Gastrocnemius medialis (tissue), 4 donors: ENCODE measurements around the gene CCDC91. TPM values are rescaled to one million over a fixed set of nuclear protein-coding genes. Genes with fewer than 3 reads are reported as not detected.
A peak's percentile ranks its signal among the peaks of the same experiment; 100 is the strongest.

ENCODE experiments used
- ATAC-seq, 2 donors: fragments of 150-250 bp; one replicate each; pipeline ENCODE4 v1.9.1; 2016
- DNase-seq, 2 donors: peaks; one replicate each; pipeline ENCODE4 v3.0.0-alpha.2; 2019
- H3K27ac ChIP-seq, 4 donors: fragments of 200-600 bp; sonication (generic); 1 replicate in 1 of 4; 2 replicates in 3 of 4; pipeline ENCODE4 v1.5.1; 2016 to 2018; ENCODE audit warnings: mild to moderate bottlenecking in 2 of 4, moderate library complexity in 1 of 4
- H3K27me3 ChIP-seq, 3 donors: fragments of 200-600 bp; sonication (generic) in 2 of 3; 1 replicate in 1 of 3; 2 replicates in 2 of 3; pipeline versions ENCODE4 v1.5.1 to v1.6.0; 2016 to 2019; ENCODE audit warnings: mild to moderate bottlenecking in 1 of 3, moderate library complexity in 1 of 3
- H3K36me3 ChIP-seq, 2 donors: fragments of 200-600 bp; sonication (generic) in 1 of 2; one replicate each; pipeline ENCODE4 v1.5.1; 2017 to 2018
- H3K4me1 ChIP-seq, 2 donors: fragments of 200-600 bp; sonication (generic) in 1 of 2; one replicate each; pipeline ENCODE4 v1.5.1; 2016 to 2017; ENCODE audit warnings: mild to moderate bottlenecking in 2 of 2
- H3K4me3 ChIP-seq, 4 donors: fragments of 200-600 bp; sonication (generic) in 3 of 4; 1 replicate in 1 of 4; 2 replicates in 3 of 4; pipeline ENCODE4 v1.5.1; 2016 to 2019; ENCODE audit warnings: mild to moderate bottlenecking in 2 of 4
- H3K9me3 ChIP-seq, 3 donors: fragments of 200-600 bp; sonication (generic) in 2 of 3; 1 replicate in 1 of 3; 2 replicates in 2 of 3; pipeline ENCODE4 v1.5.1; 2016 to 2019
- POLR2A ChIP-seq, 2 donors: fragments of 450-650 bp; IDR thresholded peaks; one replicate each; pipeline ENCODE4 v1.6.1; 2017; ENCODE audit warnings: antibody characterized with exemption in 2 of 2, mild to moderate bottlenecking in 2 of 2, moderate library complexity in 2 of 2
- in situ Hi-C, 4 donors: fragments of 200-750 bp; cut with MboI; loops; one replicate each; pipeline versions ENCODE4 v1.15.0 to v1.8.0; 2017; ENCODE audit warnings: low sequenced_read_pairs in 4 of 4
- intact Hi-C: fragments of 100-400 bp; cut with DNase I; formaldehyde crosslinking; loops from one replicate; pipeline ENCODE4 v1.15.1; 2023; ENCODE audit warnings: low total_unique reads
- total RNA-seq, 4 donors: library from RNA; depleted of rRNA; stranded (reverse); fragments of >200 nt; gene quantifications; one replicate each; pipeline versions ENCODE4 v1.1.0 to v1.2.3, GENCODE V29; 2016
- TF ChIP-seq, protein P1 (sequence below), 5 experiments: fragments of 450-650 bp in 3 of 5; fragments of 200-600 bp in 2 of 5; sonication (generic) in 2 of 5; IDR thresholded peaks in 4 of 5; conservative IDR thresholded peaks in 1 of 5; 1 replicate in 4 of 5; 2 replicates in 1 of 5; pipeline ENCODE4 v1.5.1; 2016 to 2019; ENCODE audit warnings: antibody characterized with exemption in 5 of 5, mild to moderate bottlenecking in 3 of 5, moderate library complexity in 3 of 5

Gene CCDC91
- total RNA-seq, 4 donors from 2014 or later = 22.3 to 50.6 (median 36.6) TPM

DNA sequence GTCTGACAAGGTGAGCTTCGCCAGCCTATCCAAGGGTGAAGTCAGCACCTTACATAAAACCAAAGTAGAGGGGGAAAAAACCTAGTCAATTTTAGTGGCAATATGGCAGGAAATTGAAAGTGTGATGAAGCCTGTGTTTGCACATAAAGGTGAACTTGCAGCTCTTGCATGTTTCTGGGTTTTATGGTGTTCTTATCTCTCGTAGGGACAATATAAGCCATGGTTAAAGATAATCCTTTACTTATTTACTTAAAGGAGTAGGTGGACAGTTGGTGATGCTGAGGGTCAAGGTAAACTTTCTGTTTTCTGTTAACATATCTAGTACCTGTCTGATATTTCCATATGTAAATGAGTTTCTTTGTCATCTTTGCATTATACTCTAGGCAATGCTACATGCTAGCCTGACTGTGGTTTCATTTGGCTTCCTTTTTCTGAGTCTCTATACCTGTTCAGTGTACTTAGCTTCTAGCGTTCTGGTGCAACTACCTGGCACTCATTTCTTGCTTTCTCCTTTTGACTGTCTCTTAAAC lies 32.8 kb downstream of the CCDC91 start:
- Histone ChIP-seq H3K27ac (no peak overlapping the region), H3K36me3 (peaks cover 0 to 3% of the 10 kb centered on the region in 2 donors), H3K4me1 (no peaks in the 10 kb centered on the region), H3K27me3 (no peaks in the 10 kb centered on the region), H3K4me3 (no peak overlapping the region), H3K9me3 (no peaks in the 10 kb centered on the region)
- intact Hi-C loops (no loop called here), in situ Hi-C loops (no loop called here)
- DNase-seq (no peak), ATAC-seq (no peak)
- no peak for TF ChIP-seq POLR2A (IDR thresholded peaks at IDR 0.05)
- TF ChIP-seq, protein P1, sequence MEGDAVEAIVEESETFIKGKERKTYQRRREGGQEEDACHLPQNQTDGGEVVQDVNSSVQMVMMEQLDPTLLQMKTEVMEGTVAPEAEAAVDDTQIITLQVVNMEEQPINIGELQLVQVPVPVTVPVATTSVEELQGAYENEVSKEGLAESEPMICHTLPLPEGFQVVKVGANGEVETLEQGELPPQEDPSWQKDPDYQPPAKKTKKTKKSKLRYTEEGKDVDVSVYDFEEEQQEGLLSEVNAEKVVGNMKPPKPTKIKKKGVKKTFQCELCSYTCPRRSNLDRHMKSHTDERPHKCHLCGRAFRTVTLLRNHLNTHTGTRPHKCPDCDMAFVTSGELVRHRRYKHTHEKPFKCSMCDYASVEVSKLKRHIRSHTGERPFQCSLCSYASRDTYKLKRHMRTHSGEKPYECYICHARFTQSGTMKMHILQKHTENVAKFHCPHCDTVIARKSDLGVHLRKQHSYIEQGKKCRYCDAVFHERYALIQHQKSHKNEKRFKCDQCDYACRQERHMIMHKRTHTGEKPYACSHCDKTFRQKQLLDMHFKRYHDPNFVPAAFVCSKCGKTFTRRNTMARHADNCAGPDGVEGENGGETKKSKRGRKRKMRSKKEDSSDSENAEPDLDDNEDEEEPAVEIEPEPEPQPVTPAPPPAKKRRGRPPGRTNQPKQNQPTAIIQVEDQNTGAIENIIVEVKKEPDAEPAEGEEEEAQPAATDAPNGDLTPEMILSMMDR (IDR thresholded peaks at IDR 0.05 in 4 of 5, conservative IDR thresholded peaks at IDR 0.05 in 1 of 5) = no peak

DNA sequence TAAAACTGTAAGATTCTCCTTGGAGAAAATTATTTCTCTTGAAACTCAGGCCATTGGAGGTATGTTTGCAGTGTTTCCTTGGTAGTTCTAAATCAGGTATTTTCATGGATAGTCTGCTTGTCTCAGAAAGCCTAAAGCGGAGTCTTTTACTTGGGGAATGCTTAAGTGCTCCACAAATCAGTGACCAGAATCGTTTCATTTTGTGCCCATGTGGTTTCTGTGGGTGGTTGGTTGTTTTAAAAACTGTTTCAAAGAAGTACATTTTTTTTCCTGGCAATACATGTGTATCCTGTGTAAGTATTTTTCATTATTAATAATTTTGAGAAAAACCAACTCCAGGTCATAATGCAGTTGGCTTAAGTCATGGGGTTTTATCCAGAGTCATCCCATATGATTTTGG lies 33.6 kb downstream of the CCDC91 start:
- Histone ChIP-seq H3K27ac (no peak overlapping the region), H3K9me3 (no peaks in the 10 kb centered on the region), H3K4me3 (no peak overlapping the region), H3K27me3 (no peaks in the 10 kb centered on the region), H3K36me3 (peaks cover 0 to 3% of the 10 kb centered on the region in 2 donors), H3K4me1 (peaks cover 0 to 1% of the 10 kb centered on the region in 2 donors)
- intact Hi-C loops (no loop called here), in situ Hi-C loops (no loop called here)
- TF ChIP-seq POLR2A (IDR thresholded peaks at IDR 0.05) = no peak
- TF ChIP-seq, protein P1 (IDR thresholded peaks at IDR 0.05 in 4 of 5, conservative IDR thresholded peaks at IDR 0.05 in 1 of 5) = no peak
- ATAC-seq = no peak
- DNase-seq = no peak

DNA sequence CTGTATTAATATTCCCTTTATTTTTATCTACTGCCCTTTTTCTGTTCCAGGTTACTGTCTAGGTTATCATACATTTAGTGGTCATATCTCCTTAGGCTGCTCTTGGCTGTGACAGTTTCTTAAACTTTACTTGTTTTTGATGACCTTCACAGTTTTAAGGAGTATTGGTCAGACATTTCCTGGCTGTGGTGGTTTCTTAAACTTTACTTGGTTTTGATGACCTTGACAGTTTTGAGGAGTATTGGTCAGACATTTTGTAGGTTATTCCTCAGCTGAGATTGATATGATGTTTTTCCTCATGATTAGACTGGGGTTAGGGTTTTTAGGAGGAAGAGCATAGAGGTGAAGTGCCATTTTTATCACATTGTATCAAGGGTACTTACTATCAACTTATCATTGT lies 36.4 kb downstream of the CCDC91 start:
- H3K27me3 ChIP-seq = no peaks in the 10 kb centered on the region
- H3K9me3 ChIP-seq = no peaks in the 10 kb centered on the region
- peaks cover 4 to 15% of the 10 kb centered on the region in 2 donors for H3K4me1 ChIP-seq
- ATAC-seq = no peak
- H3K36me3 ChIP-seq = no peaks in the 10 kb centered on the region
- TF ChIP-seq, protein P1 (IDR thresholded peaks at IDR 0.05 in 4 of 5, conservative IDR thresholded peaks at IDR 0.05 in 1 of 5) = no peak
- no peak for TF ChIP-seq POLR2A (IDR thresholded peaks at IDR 0.05)
- intact Hi-C loops (no loop called here), in situ Hi-C loops (no loop called here)
- H3K4me3 ChIP-seq = no peak overlapping the region
- H3K27ac ChIP-seq = no peak overlapping the region
- DNase-seq = no peak

DNA sequence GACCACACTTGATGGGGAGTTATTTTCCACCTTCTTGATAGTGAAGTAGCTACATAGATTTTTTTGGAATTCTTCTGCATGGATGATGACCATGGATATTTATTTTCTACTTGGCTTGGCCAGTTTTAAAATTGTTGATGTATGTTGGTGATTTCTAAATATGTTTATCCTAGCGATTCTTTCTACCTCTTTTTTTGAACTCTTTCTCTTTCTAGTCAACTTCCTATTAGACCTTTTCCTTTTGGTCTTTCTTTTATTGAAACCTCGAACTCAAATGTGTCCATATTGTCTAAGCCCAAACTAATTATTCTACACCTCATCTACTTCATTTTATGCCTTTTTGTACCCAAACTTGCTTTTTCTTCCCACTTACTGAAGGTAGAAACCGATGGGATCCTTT lies 37.0 kb downstream of the CCDC91 start:
- intact Hi-C loops = no loop called here
- Histone ChIP-seq H3K4me3 (no peak overlapping the region), H3K27ac (no peak overlapping the region), H3K4me1 (peaks cover 9 to 20% of the 10 kb centered on the region in 2 donors), H3K27me3 (no peaks in the 10 kb centered on the region), H3K36me3 (no peaks in the 10 kb centered on the region), H3K9me3 (no peaks in the 10 kb centered on the region)
- ATAC-seq = no peak
- no peak for DNase-seq
- in situ Hi-C loops = no loop called here
- TF ChIP-seq, protein P1 (IDR thresholded peaks at IDR 0.05 in 4 of 5, conservative IDR thresholded peaks at IDR 0.05 in 1 of 5) = no peak
- no peak for TF ChIP-seq POLR2A (IDR thresholded peaks at IDR 0.05)

DNA sequence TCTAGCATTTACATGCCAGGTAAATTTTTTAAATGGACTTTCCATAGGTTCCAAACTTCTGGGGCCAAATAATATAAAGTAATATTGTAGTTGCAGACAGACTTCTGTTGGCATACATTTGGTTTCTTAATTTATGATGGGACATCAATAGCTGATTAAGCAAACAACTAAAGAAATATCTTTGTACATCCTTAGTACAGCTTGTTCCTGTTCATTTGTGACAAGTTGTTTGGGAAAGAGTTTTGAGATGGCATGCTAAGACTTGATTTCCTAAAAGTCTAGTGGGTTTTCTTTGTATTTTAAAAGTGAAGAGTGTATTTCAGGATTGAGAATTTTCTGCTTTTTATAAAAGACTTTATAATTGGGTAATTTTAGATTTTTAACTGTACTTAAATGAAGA lies 41.0 kb downstream of the CCDC91 start:
- Histone ChIP-seq H3K4me3 (no peak overlapping the region), H3K27ac (peak overlapping the region in 2 of 4 donors; percentile 5 to 16), H3K4me1 (peaks cover 18 to 21% of the 10 kb centered on the region in 2 donors), H3K27me3 (no peaks in the 10 kb centered on the region), H3K9me3 (no peaks in the 10 kb centered on the region), H3K36me3 (no peaks in the 10 kb centered on the region)
- ATAC-seq (peak; percentile 61 to 83), DNase-seq (no peak)
- intact Hi-C loops = loop anchor here (2.0 kb wide), 1 partner anchor 40 kb away; the partner anchor contains the start of gene CCDC91
- TF ChIP-seq POLR2A (IDR thresholded peaks at IDR 0.05) = no peak
- TF ChIP-seq, protein P1 (IDR thresholded peaks at IDR 0.05 in 4 of 5, conservative IDR thresholded peaks at IDR 0.05 in 1 of 5) = no peak
- in situ Hi-C loops = no loop called here
